Osteoblast (primary cell): Measurements from ENCODE around the gene RAI14. TPM values are rescaled to one million over a fixed set of nuclear protein-coding genes. Genes with fewer than 3 reads are reported as not detected.
A peak's percentile ranks its signal among the peaks of the same experiment; 100 is the strongest.

Source experiments
- DNase-seq: peaks from one replicate; pipeline ENCODE4 v3.0.0; 2011; ENCODE audit warnings: low spot score, mixed read lengths; ENCODE audit not compliant: insufficient read length; ENCODE audit errors: missing footprints
- H2AFZ ChIP-seq: 2 replicates; pipeline ENCODE4 v1.6.0; 2011; ENCODE audit warnings: mild to moderate bottlenecking, low read length
- H3K27ac ChIP-seq: 2 replicates; pipeline ENCODE4 v1.5.1; 2011; ENCODE audit warnings: mild to moderate bottlenecking, low read depth, low read length, moderate library complexity
- H3K27me3 ChIP-seq: 2 replicates; pipeline ENCODE4 v1.6.0; 2012; ENCODE audit warnings: mild to moderate bottlenecking, control low read depth, inconsistent platforms, low read length, moderate library complexity; ENCODE audit not compliant: insufficient read depth
- H3K36me3 ChIP-seq: 2 replicates; pipeline ENCODE4 v1.5.1; 2011; ENCODE audit warnings: mild to moderate bottlenecking, low read length, control low read depth, moderate library complexity; ENCODE audit not compliant: insufficient read depth
- H3K4me1 ChIP-seq: 2 replicates; pipeline ENCODE4 v1.5.1; 2011; ENCODE audit warnings: mild to moderate bottlenecking, low read length, control low read depth, moderate library complexity; ENCODE audit not compliant: insufficient read depth
- H3K4me2 ChIP-seq: 2 replicates; pipeline ENCODE4 v1.6.0; 2011; ENCODE audit warnings: mild to moderate bottlenecking, low read length; ENCODE audit not compliant: insufficient read depth
- H3K4me3 ChIP-seq: fragments of 200-600 bp; sonication (generic); 3 replicates; pipeline ENCODE4 v1.5.1; 2012; ENCODE audit warnings: mild to moderate bottlenecking, low read length, inconsistent platforms; ENCODE audit not compliant: insufficient read depth
- H3K79me2 ChIP-seq: 2 replicates; pipeline ENCODE4 v1.6.0; 2012; ENCODE audit warnings: mild to moderate bottlenecking, low read length, control low read depth, inconsistent platforms; ENCODE audit not compliant: insufficient read depth
- H3K9me3 ChIP-seq: 2 replicates; pipeline ENCODE4 v1.5.1; 2011; ENCODE audit warnings: low read depth, low read length, control low read depth
- H4K20me1 ChIP-seq: 2 replicates; pipeline ENCODE4 v1.6.0; 2012; ENCODE audit warnings: mild to moderate bottlenecking, low read length, control low read depth; ENCODE audit not compliant: insufficient read depth
- total RNA-seq: library from RNA; depleted of rRNA; stranded (reverse); fragments of >200 nt; gene quantifications from 2 replicates; pipeline ENCODE4 v1.2.3, GENCODE V29; 2012
- TF ChIP-seq, protein P1 (sequence below): IDR thresholded peaks from 2 replicates; pipeline ENCODE4 v1.5.1; 2011; ENCODE audit warnings: mild to moderate bottlenecking, low read depth, low read length, moderate library complexity; ENCODE audit errors: extremely low read depth

Gene RAI14
- total RNA-seq, 1 donor, result 149 TPM

DNA sequence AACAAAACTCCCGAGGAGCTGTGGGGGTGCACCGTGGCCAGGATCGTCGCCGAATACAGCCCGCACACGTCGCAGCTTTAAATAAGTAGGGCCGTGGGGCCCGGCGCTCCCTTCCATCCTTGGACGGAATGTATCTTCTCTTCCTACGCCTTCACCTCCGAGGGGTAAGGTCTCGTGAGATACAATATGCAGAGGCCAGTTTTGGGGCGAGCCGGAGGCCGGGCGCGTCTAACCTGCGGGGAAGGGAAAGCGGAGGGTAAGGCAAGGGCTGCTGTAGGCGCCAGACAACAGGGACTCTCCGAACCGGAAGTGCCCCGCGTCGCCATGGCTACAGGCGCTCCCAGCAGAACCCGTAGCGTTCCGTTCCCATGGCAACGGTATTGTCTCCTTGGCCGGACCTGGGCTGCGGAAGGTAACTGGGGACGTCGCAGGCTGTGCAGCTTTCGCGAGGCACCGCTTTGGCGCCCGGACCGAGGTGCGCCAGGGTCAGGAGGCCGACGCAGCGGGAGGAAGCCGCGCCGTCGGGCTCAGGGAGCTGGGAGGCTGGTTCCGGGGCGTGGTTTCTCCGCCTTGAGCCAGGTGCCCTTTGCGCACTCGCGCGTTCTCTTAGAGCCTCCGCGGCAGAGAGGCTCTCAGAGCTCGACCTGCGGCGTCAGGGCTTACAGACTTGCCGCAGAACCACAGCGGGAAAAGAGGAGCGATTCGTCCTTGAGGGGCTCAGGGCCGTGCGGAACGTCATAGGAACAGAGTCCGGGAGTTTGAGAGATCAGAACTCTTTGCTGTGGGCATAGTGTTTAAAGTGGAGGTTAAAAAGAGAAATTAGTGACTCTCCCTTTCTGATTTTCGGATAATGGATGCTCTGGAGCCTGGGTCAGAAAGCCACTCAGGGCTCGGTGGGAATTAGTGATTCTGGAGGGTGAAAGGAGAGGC lies 182.9 kb downstream of the RAI14 start, which contains the start of gene TTC23L:
TSS of gene TTC23L (plus strand) at position 380 of the 930 bp plus-strand sequence. CDS start 1,508 bp downstream, outside the sequence.
- no peaks in the 10 kb centered on the region for H3K4me1 ChIP-seq
- peak within 1 kb of the TSS; percentile 94 for H3K4me2 ChIP-seq
- peak; percentile 95 for DNase-seq
- peak within 1 kb of the TSS; percentile 61 for H3K27ac ChIP-seq
- H3K27me3 ChIP-seq, result no peaks in the 10 kb centered on the region
- TF ChIP-seq, protein P1, sequence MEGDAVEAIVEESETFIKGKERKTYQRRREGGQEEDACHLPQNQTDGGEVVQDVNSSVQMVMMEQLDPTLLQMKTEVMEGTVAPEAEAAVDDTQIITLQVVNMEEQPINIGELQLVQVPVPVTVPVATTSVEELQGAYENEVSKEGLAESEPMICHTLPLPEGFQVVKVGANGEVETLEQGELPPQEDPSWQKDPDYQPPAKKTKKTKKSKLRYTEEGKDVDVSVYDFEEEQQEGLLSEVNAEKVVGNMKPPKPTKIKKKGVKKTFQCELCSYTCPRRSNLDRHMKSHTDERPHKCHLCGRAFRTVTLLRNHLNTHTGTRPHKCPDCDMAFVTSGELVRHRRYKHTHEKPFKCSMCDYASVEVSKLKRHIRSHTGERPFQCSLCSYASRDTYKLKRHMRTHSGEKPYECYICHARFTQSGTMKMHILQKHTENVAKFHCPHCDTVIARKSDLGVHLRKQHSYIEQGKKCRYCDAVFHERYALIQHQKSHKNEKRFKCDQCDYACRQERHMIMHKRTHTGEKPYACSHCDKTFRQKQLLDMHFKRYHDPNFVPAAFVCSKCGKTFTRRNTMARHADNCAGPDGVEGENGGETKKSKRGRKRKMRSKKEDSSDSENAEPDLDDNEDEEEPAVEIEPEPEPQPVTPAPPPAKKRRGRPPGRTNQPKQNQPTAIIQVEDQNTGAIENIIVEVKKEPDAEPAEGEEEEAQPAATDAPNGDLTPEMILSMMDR, result no peak
- H3K4me3 ChIP-seq, result peak within 1 kb of the TSS; percentile 96
- H4K20me1 ChIP-seq, result no peaks in the 10 kb centered on the region
- H3K79me2 ChIP-seq, result no peaks in the 10 kb centered on the region
- no peaks in the 10 kb centered on the region for H3K9me3 ChIP-seq
- H3K36me3 ChIP-seq, result peaks cover 2% of the 10 kb centered on the region
- H2AFZ ChIP-seq, result peak within 1 kb of the TSS; percentile 92

DNA sequence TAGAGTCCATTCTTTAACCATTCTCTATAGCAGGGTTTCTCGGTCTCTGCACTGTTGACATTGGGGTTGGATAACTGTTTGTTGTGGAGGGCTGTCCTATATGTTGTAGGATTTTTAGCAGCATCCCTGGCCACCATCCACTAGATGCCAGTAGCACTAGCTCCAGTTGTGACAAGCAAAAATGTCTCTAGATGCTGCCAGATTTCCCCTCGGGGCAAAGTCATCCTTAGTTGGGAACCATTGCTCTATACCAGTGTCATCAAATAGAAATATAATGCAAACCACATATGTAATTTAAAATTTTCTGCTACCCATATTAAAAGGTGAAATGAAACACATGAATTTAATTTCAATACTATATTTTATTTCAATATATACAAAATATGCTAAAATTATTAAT lies 185.7 kb downstream of the RAI14 start:
- no peak overlapping the region for H3K27ac ChIP-seq
- H3K4me3 ChIP-seq, result no peak overlapping the region
- no peaks in the 10 kb centered on the region for H3K4me1 ChIP-seq
- no peak overlapping the region for H3K4me2 ChIP-seq
- H4K20me1 ChIP-seq, result no peaks in the 10 kb centered on the region
- no peak overlapping the region for H2AFZ ChIP-seq
- no peaks in the 10 kb centered on the region for H3K27me3 ChIP-seq
- TF ChIP-seq, protein P1, result no peak
- no peaks in the 10 kb centered on the region for H3K9me3 ChIP-seq
- H3K36me3 ChIP-seq, result no peaks in the 10 kb centered on the region
- no peaks in the 10 kb centered on the region for H3K79me2 ChIP-seq
- DNase-seq, result no peak

DNA sequence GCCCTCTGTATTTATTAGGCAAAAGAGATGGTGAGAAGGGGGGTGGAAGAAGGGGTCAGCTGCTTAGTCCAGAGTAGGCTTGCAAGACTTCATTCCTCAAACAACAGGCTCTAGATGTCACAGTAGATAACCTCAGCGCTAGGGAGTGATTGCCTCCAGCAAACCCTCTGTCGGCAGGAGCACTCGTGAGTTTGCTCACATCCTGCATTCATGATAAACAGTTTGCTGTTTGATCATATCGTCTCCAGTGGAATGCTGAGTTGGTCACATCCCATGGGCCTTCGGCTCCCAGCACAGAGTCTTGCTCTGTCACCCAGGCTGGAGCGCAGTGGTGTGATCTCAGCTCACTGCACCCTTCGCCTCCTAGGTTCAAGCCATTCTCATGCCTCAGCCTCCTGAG lies 186.4 kb downstream of the RAI14 start:
- no peak overlapping the region for H3K27ac ChIP-seq
- no peak for DNase-seq
- no peaks in the 10 kb centered on the region for H3K27me3 ChIP-seq
- H2AFZ ChIP-seq, result no peak overlapping the region
- no peaks in the 10 kb centered on the region for H4K20me1 ChIP-seq
- H3K36me3 ChIP-seq, result no peaks in the 10 kb centered on the region
- no peaks in the 10 kb centered on the region for H3K79me2 ChIP-seq
- no peaks in the 10 kb centered on the region for H3K4me1 ChIP-seq
- H3K4me2 ChIP-seq, result no peak overlapping the region
- no peaks in the 10 kb centered on the region for H3K9me3 ChIP-seq
- TF ChIP-seq, protein P1, result no peak
- H3K4me3 ChIP-seq, result no peak overlapping the region

DNA sequence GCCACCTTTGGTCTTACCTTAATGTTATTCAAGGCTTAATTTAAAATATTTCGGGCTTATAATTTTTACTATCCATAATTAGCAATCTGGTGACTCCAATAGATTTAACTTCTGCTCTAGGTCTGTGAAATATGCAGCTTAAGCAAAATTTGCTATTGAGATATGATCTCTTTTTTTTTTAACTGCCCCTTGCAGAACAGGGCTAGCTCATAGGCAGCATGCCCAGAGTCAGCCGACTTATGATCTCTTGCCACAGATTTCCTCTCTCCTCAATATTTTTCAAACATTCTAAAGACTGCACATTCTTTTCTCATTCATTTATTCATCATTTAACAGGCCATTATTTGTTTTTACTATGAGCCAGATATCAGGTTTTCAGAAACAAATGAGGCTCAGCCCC lies 187.4 kb downstream of the RAI14 start:
- no peak overlapping the region for H3K4me2 ChIP-seq
- no peaks in the 10 kb centered on the region for H3K9me3 ChIP-seq
- H3K27me3 ChIP-seq, result no peaks in the 10 kb centered on the region
- DNase-seq, result no peak
- TF ChIP-seq, protein P1, result no peak
- no peak overlapping the region for H3K4me3 ChIP-seq
- no peaks in the 10 kb centered on the region for H4K20me1 ChIP-seq
- no peak overlapping the region for H2AFZ ChIP-seq
- H3K79me2 ChIP-seq, result no peaks in the 10 kb centered on the region
- H3K4me1 ChIP-seq, result no peaks in the 10 kb centered on the region
- H3K36me3 ChIP-seq, result no peaks in the 10 kb centered on the region
- H3K27ac ChIP-seq, result no peak overlapping the region
